ENCODE results near the gene MTHFD2. TPM values are rescaled to one million over a fixed set of nuclear protein-coding genes. Genes with fewer than 3 reads are reported as not detected.

Gene MTHFD2
- 100 to 1,000 TPM; 162 to 164 TPM for total RNA-seq

DNA sequence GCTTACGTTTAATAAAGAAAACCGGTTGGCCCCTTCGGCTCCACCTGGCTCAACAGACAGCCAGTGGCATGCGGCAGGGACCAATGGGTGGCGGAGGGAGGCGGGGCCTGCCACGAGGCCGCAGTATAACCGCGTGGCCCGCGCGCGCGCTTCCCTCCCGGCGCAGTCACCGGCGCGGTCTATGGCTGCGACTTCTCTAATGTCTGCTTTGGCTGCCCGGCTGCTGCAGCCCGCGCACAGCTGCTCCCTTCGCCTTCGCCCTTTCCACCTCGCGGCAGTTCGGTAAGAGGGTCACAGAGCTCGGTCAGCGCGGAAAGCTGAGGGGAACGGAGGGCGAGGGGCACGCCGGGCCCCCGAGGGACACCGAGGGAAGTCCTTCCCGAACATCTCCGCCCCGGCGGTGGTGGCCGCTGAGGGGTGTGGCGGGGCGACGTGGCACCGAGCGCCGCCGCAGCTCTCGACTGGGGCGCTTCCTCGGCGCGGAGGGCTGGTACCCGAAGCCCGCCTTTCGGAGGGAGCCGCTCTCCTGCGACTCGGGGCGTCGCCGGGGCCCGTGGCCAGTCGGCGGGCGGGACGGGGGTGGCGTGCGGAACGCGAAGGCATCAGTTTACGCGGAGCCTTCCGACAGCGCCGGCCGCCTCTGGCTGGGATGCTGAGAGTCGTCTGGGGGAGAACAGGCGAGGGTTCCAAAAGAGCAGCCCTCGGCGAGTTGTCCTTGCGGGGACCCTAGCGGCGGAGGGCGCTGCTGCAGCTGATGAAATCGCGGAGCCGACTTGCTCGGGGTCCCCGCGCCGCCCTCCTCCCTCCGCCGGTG is at the start of gene MTHFD2:
Gene MTHFD2, plus strand, starts transcription at position 155 of the 814 bp plus-strand sequence. Its CDS starts 27 bp downstream, at position 182.
- Mint-ChIP-seq H3K27me3 (ENCODE audit: low read depth) (no peaks in the 10 kb centered on the region), H3K9me3 (ENCODE audit: insufficient read depth) (no peaks in the 10 kb centered on the region), H3K27ac (peak within 1 kb of the TSS; percentile 100), H3K4me3 (peak within 1 kb of the TSS; percentile 97), H3K36me3 (ENCODE audit: low read depth) (peaks cover 37% of the 10 kb centered on the region), H3K4me1 (ENCODE audit: low read depth) (peaks cover 45% of the 10 kb centered on the region)
- CTCF ChIA-PET, result interaction anchor here (0.9 to 5.3 kb wide), 18 partner anchors 9 to 375 kb away, joined by 3 to 92 read pairs (median 4); partner anchors contain the start of genes BOLA3, MOB1A and STAMBP
- DNase-seq (peak; percentile 95), ATAC-seq (peak; percentile 92)
- POLR2A ChIA-PET, result interaction anchor here (0.6 to 7.4 kb wide), 14 partner anchors 9 to 502 kb away, joined by 3 to 140 read pairs (median 4); partner anchors contain the start of genes BOLA3, DCTN1, MOB1A and STAMBP

DNA sequence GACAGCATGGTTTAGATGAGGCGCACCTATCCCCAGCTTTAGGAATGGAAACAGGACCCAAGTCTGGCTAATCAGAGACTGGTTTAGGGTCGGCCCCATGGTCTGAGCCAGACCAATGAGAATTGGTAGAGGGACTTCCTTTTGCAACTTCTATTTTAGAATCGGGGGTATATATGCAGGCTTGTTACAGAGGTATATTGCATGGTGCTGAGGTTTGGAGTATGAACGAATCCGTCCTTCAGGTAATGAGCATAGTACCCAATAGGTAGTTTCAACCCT is 49.2 kb upstream of the MTHFD2 start:
- POLR2A ChIA-PET, result interaction anchor here (0.9 to 6.4 kb wide), 3 partner anchors 17 to 49 kb away, joined by 4 to 47 read pairs (median 22); partner anchors contain the start of genes MOB1A and MTHFD2
- no peaks in the 10 kb centered on the region for H3K9me3 Mint-ChIP-seq (ENCODE audit: insufficient read depth)
- H3K4me3 Mint-ChIP-seq, result no peak overlapping the region
- H3K36me3 Mint-ChIP-seq (ENCODE audit: low read depth), result peaks cover 24% of the 10 kb centered on the region
- ATAC-seq (no peak), DNase-seq (no peak)
- H3K27me3 Mint-ChIP-seq (ENCODE audit: low read depth), result no peaks in the 10 kb centered on the region
- peaks cover 16% of the 10 kb centered on the region for H3K4me1 Mint-ChIP-seq (ENCODE audit: low read depth)
- H3K27ac Mint-ChIP-seq, result no peak overlapping the region
- CTCF ChIA-PET, result interaction anchor here (1.2 to 10.3 kb wide), 5 partner anchors 20 to 324 kb away, joined by 3 to 215 read pairs (median 14); partner anchors contain the start of genes MOB1A and STAMBP

DNA sequence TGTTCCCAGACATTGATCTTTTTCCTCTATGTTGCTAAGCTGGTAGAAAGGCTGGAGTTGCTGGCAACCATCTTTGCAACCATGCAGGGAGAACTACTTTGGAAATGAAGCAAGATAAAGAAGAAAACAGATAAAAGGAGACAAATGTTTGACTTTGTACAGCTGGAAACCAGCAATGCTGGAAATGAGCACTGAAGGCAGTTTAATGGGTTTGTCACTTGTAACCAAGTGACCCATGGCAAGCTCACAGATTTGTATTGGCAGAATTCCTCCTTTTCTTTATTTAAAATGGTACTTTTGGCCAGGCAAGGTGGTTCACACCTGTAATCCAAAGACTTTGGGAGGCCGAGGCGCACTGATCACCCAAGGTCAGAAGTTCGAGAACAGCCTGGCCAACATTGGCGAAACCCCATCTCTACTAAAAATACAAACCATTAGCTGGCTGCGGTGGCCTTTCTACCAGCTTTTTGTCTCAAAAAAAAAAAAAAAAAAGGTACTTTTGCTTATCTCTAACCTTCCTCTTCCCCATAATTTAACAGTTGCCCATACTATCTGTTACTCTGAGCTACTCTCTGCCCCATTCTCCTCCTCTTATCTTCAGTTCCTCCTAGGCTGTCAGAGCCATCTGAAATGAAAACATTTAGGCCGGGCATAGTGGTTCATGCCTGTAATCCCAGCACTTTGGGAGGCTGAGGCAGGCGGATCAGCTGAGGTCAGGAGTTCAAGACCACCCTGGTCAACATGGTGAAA is 48.7 kb upstream of the MTHFD2 start:
- Mint-ChIP-seq H3K36me3 (ENCODE audit: low read depth) (peaks cover 27% of the 10 kb centered on the region), H3K4me1 (ENCODE audit: low read depth) (peaks cover 16% of the 10 kb centered on the region), H3K27ac (no peak overlapping the region), H3K27me3 (ENCODE audit: low read depth) (no peaks in the 10 kb centered on the region), H3K9me3 (ENCODE audit: insufficient read depth) (no peaks in the 10 kb centered on the region), H3K4me3 (no peak overlapping the region)
- ChIA-PET POLR2A (interaction anchor here (1.6 to 6.4 kb wide), 3 partner anchors 29 to 413 kb away, joined by 5 to 47 read pairs (median 22); partner anchors contain the start of genes MOB1A, MTHFD2 and TPRKB), CTCF (interaction anchor here (0.6 to 10.3 kb wide), 10 partner anchors 19 to 325 kb away, joined by 3 to 215 read pairs (median 6); partner anchors contain the start of genes MOB1A and STAMBP)
- ATAC-seq, result no peak
- DNase-seq, result no peak

DNA sequence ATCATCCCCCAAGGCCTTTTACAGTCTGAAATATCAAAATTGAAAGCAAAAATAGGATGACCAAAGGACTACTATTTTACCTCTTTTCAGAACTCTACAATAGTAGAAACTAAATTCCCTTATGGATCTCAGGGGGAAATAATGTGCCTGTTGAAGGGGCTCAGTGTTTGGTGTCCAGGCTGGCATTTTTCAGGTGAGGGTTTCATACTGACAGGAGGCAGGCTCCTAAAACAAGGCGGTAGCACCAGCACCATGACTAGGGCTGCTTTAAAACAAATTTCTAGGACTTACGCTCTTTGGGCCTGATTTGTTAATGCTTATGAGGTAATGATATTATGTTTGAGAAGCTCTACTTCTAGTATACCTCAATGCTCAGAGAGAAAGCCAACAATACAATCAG is 45.5 kb upstream of the MTHFD2 start:
- Mint-ChIP-seq H3K27ac (no peak overlapping the region), H3K27me3 (ENCODE audit: low read depth) (no peaks in the 10 kb centered on the region), H3K4me1 (ENCODE audit: low read depth) (peaks cover 12% of the 10 kb centered on the region), H3K9me3 (ENCODE audit: insufficient read depth) (no peaks in the 10 kb centered on the region), H3K36me3 (ENCODE audit: low read depth) (peaks cover 50% of the 10 kb centered on the region), H3K4me3 (no peak overlapping the region)
- ATAC-seq (no peak), DNase-seq (no peak)
- CTCF ChIA-PET, result interaction anchor here (1.3 to 10.3 kb wide), 3 partner anchors 10 to 328 kb away, joined by 3 to 215 read pairs (median 8); partner anchors contain the start of gene STAMBP
- POLR2A ChIA-PET, result no interaction called here

DNA sequence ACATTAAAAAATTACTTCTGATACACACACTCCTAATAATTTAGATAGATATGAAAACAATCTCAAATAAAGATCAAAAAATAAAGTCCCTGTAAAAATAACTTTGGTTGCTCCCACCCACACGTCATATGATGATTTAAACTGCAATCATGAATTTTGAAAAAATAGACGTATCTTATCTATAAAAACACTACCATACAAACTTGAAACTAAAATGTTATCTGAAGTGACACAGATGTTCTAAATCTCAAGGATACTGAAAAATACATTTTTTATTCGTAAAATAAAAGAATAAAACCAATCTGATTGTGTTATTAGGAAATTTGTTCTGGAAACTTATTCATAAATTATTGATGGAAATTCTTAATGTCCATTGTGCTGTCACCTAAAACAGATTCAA is 42.6 kb upstream of the MTHFD2 start:
- Mint-ChIP-seq H3K9me3 (ENCODE audit: insufficient read depth) (no peaks in the 10 kb centered on the region), H3K27me3 (ENCODE audit: low read depth) (no peaks in the 10 kb centered on the region), H3K27ac (no peak overlapping the region), H3K36me3 (ENCODE audit: low read depth) (peaks cover 63% of the 10 kb centered on the region), H3K4me1 (ENCODE audit: low read depth) (peaks cover 12% of the 10 kb centered on the region), H3K4me3 (no peak overlapping the region)
- POLR2A ChIA-PET, result interaction anchor here (2.8 kb wide), 1 partner anchor 23 kb away, joined by 12 read pairs; the partner anchor contains the start of gene MOB1A
- no peak for ATAC-seq
- DNase-seq, result no peak
- CTCF ChIA-PET, result interaction anchor here (1.0 to 10.3 kb wide), 3 partner anchors 8 to 331 kb away, joined by 3 to 215 read pairs (median 5); partner anchors contain the start of gene STAMBP

DNA sequence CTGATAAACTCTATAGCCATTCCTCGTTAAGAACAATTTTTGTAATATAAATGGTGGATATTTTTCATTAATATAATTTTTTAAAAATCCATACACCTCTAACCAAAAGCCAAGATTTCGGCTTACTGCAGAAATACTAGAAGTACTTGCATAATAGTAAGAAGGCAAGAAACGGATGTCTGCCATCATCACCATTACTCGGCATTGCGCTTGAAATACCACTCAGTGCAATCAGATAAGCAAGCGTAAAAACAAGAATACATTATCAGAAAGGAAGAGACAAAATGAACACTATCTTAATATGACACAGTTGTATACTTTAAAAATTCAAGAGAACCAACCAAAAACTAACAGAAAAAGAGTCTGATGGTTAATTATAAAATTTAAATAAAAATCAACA is 35.5 kb upstream of the MTHFD2 start:
- H3K27ac Mint-ChIP-seq, result no peak overlapping the region
- CTCF ChIA-PET, result interaction anchor here (0.8 kb wide), 1 partner anchor 11 kb away, joined by 3 read pairs; no protein-coding TSS in a partner anchor

DNA sequence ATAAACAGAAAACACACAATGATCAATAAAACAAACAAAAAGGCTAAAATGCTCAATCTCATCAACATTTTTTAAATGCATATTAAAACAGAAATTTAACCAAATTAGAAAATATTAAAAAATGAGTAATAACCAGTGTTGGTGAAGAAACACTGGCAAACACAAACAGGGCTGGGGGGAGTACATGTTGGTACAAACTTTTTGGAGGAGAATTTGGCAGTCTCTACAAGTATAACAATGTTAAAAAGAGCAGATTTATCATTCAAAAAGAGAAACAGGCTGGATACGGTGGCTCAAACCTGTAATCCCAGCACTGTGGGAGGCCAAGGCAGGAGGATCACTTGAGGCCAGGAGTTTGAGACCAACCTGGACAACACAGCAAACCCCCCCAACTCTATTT is 33.7 kb upstream of the MTHFD2 start:
- ChIA-PET POLR2A (interaction anchor here (2.5 kb wide), 1 partner anchor 13 kb away, joined by 8 read pairs; the partner anchor contains the start of gene MOB1A), CTCF (interaction anchor here (1.4 kb wide), 1 partner anchor 18 kb away, joined by 4 read pairs; no protein-coding TSS in a partner anchor)
- Mint-ChIP-seq H3K27ac (no peak overlapping the region), H3K4me1 (ENCODE audit: low read depth) (peaks cover 4% of the 10 kb centered on the region), H3K36me3 (ENCODE audit: low read depth) (peaks cover 57% of the 10 kb centered on the region), H3K27me3 (ENCODE audit: low read depth) (no peaks in the 10 kb centered on the region), H3K9me3 (ENCODE audit: insufficient read depth) (peaks cover 5% of the 10 kb centered on the region), H3K4me3 (no peak overlapping the region)
- no peak for ATAC-seq
- DNase-seq, result no peak

More for the DNA sequence above, 35.5 kb upstream of the MTHFD2 start:
- Mint-ChIP-seq H3K4me1 (ENCODE audit: low read depth) (peaks cover 2% of the 10 kb centered on the region), H3K9me3 (ENCODE audit: insufficient read depth) (peaks cover 5% of the 10 kb centered on the region), H3K4me3 (no peak overlapping the region), H3K27me3 (ENCODE audit: low read depth) (no peaks in the 10 kb centered on the region), H3K36me3 (ENCODE audit: low read depth) (peaks cover 59% of the 10 kb centered on the region)
- DNase-seq, result no peak
- POLR2A ChIA-PET, result interaction anchor here (2.5 kb wide), 1 partner anchor 15 kb away, joined by 8 read pairs; the partner anchor contains the start of gene MOB1A
- ATAC-seq, result no peak

DNA sequence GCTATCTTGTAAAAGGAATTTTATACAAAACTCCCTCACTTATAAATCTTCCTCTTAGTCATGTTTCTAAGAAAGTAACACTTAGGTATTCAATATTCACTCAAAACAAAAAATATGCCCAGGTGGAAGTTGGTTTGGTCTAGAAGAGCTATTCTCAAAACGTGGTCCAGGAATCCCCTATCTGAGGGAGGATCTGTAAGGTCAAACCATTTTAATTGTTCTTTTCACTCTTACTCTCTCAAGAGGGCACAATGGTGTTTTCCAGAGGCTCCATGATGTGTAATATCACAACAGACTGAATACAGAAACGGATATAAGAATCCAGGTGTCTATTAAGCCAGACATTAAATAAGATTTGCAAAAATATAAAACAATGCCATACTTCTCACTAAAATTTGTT is 29.7 kb upstream of the MTHFD2 start:
- DNase-seq (no peak), ATAC-seq (no peak)
- Mint-ChIP-seq H3K9me3 (ENCODE audit: insufficient read depth) (peaks cover 5% of the 10 kb centered on the region), H3K27ac (no peak overlapping the region), H3K4me3 (no peak overlapping the region), H3K4me1 (ENCODE audit: low read depth) (peaks cover 14% of the 10 kb centered on the region), H3K27me3 (ENCODE audit: low read depth) (no peaks in the 10 kb centered on the region), H3K36me3 (ENCODE audit: low read depth) (peaks cover 58% of the 10 kb centered on the region)
- ChIA-PET POLR2A (interaction anchor here (1.3 to 2.9 kb wide), 2 partner anchors 9 to 10 kb away, joined by 8 to 18 read pairs; partner anchors contain the start of gene MOB1A), CTCF (interaction anchor here (1.1 to 4.3 kb wide), 4 partner anchors 10 to 21 kb away, joined by 4 to 25 read pairs (median 7); partner anchors contain the start of gene MOB1A)

DNA sequence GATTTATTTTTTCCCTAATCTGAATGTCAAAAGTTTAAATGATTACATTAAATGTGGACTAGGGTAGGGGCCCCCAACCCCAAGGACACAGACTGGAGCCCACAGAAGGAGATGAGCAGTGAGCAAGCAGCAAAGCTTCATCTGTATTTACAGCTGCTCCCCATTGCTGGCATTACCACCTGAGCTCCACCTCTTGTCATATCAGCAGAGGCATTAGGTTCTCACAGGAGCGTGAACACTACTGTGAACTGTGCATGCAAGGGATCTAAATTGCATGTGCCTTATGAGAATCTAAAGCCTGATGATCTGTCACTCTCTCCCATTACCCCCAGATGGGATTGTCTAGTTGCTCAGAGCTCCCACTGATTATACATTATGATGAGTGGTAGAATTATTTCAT is 23.5 kb upstream of the MTHFD2 start:
- H3K9me3 Mint-ChIP-seq (ENCODE audit: insufficient read depth), result no peaks in the 10 kb centered on the region
- H3K4me3 Mint-ChIP-seq, result no peak overlapping the region
- no peak for ATAC-seq
- peaks cover 45% of the 10 kb centered on the region for H3K4me1 Mint-ChIP-seq (ENCODE audit: low read depth)
- no peak overlapping the region for H3K27ac Mint-ChIP-seq
- no peaks in the 10 kb centered on the region for H3K27me3 Mint-ChIP-seq (ENCODE audit: low read depth)
- POLR2A ChIA-PET, result interaction anchor here (1.5 kb wide), 1 partner anchor 24 kb away, joined by 3 read pairs; the partner anchor contains the start of gene MTHFD2
- CTCF ChIA-PET, result interaction anchor here (0.6 to 1.5 kb wide), 2 partner anchors 24 to 30 kb away, joined by 3 read pairs; partner anchors contain the start of gene MTHFD2
- peaks cover 48% of the 10 kb centered on the region for H3K36me3 Mint-ChIP-seq (ENCODE audit: low read depth)
- DNase-seq, result peak; percentile 20

DNA sequence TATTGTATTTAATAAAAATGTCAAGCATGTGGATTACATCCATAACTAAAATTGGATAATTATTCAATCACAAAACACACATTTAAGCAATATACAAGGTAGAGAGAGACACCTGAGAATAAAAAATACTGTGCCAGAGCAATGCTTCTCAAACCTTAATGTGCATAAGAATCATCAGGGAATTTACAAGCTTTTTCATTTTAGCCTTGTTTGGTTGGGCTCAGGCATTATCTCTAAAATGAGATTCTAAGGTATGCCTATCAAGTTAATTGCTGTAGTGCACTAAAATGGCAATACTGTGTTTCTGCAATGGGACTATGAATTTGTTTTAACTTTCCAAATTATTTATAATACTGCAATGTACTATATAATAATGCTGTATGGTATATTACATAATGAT is 20.7 kb upstream of the MTHFD2 start:
- H3K9me3 Mint-ChIP-seq (ENCODE audit: insufficient read depth), result no peaks in the 10 kb centered on the region
- POLR2A ChIA-PET, result interaction anchor here (0.7 to 6.0 kb wide), 23 partner anchors 8 to 440 kb away, joined by 3 to 140 read pairs (median 7); partner anchors contain the start of genes BOLA3, INO80B, MTHFD2 and STAMBP

More for the DNA sequence above, 20.7 kb upstream of the MTHFD2 start:
- Mint-ChIP-seq H3K27ac (peak overlapping the region; percentile 95), H3K4me3 (peak overlapping the region; percentile 89), H3K4me1 (ENCODE audit: low read depth) (peaks cover 45% of the 10 kb centered on the region), H3K27me3 (ENCODE audit: low read depth) (no peaks in the 10 kb centered on the region), H3K36me3 (ENCODE audit: low read depth) (peaks cover 32% of the 10 kb centered on the region)
- CTCF ChIA-PET, result interaction anchor here (1.2 to 6.8 kb wide), 14 partner anchors 9 to 441 kb away, joined by 3 to 92 read pairs (median 10); partner anchors contain the start of genes BOLA3, MTHFD2, STAMBP and TPRKB
- DNase-seq (no peak), ATAC-seq (no peak)

Data from activated CD8-positive, alpha-beta T cell treated with anti-CD3 and anti-CD28 coated beads, Interleukin-2, amount 10 ng/mL, durations not matched to agents 7 days and 5 days (primary cell).